Mesendoderm (in vitro differentiated cells): ENCODE results near the gene OASL.

Experiments
- DNase-seq: peaks from one replicate; pipeline ENCODE4 v3.0.0; 2013
- H2AK5ac ChIP-seq: 2 replicates; pipeline ENCODE4 v1.6.1; 2013; ENCODE audit warnings: low read length, inconsistent platforms
- H2BK120ac ChIP-seq: 2 replicates; pipeline ENCODE4 v1.6.1; 2013; ENCODE audit warnings: low read depth, mild to moderate bottlenecking, low read length, moderate library complexity, mixed read lengths
- H2BK15ac ChIP-seq: replicated peaks from 2 replicates; pipeline ENCODE4 v1.6.1; 2013; ENCODE audit warnings: low read depth, mild to moderate bottlenecking, moderate library complexity
- H2BK5ac ChIP-seq: 2 replicates; pipeline ENCODE4 v1.6.1; 2013; ENCODE audit warnings: low read length, inconsistent platforms
- H3K18ac ChIP-seq: 2 replicates; pipeline ENCODE4 v1.6.1; 2013; ENCODE audit warnings: mild to moderate bottlenecking, low read length, mixed read lengths
- H3K23ac ChIP-seq: one replicate; pipeline ENCODE4 v1.6.1; 2013; ENCODE audit warnings: low read length
- H3K27ac ChIP-seq: 2 replicates; pipeline ENCODE4 v1.5.1; 2013; ENCODE audit warnings: low read depth, mild to moderate bottlenecking, inconsistent platforms, low read length, moderate library complexity
- H3K27me3 ChIP-seq: 2 replicates; pipeline ENCODE4 v1.6.1; 2013; ENCODE audit warnings: low read length, control low read depth, mild to moderate bottlenecking, inconsistent platforms; ENCODE audit not compliant: insufficient read depth, poor library complexity
- H3K36me3 ChIP-seq: 2 replicates; pipeline ENCODE4 v1.6.1; 2013; ENCODE audit warnings: low read length, inconsistent platforms; ENCODE audit not compliant: control insufficient read depth, insufficient read depth
- H3K4ac ChIP-seq: one replicate; pipeline ENCODE4 v1.6.1; 2013; ENCODE audit warnings: low read depth, mild to moderate bottlenecking, low read length, moderate library complexity
- H3K4me1 ChIP-seq: 2 replicates; pipeline ENCODE4 v1.6.1; 2013; ENCODE audit warnings: low read depth, low read length, inconsistent platforms; ENCODE audit not compliant: control insufficient read depth
- H3K4me2 ChIP-seq: 2 replicates; pipeline ENCODE4 v1.6.1; 2013; ENCODE audit warnings: low read length
- H3K4me3 ChIP-seq: 2 replicates; pipeline ENCODE4 v1.5.1; 2013; ENCODE audit warnings: mild to moderate bottlenecking, low read length
- H3K56ac ChIP-seq: one replicate; pipeline ENCODE4 v1.6.1; 2013; ENCODE audit warnings: low read length
- H3K79me1 ChIP-seq: 2 replicates; pipeline ENCODE4 v1.6.1; 2013; ENCODE audit warnings: low read length, inconsistent platforms
- H3K79me2 ChIP-seq: 2 replicates; pipeline ENCODE4 v1.6.1; 2013; ENCODE audit warnings: mild to moderate bottlenecking, low read length; ENCODE audit not compliant: control insufficient read depth, insufficient read depth
- H3K9ac ChIP-seq: 2 replicates; pipeline ENCODE4 v1.6.1; 2013; ENCODE audit warnings: low read length, inconsistent platforms
- H4K5ac ChIP-seq: one replicate; pipeline ENCODE4 v1.6.1; 2013; ENCODE audit warnings: low read length
- H4K8ac ChIP-seq: one replicate; pipeline ENCODE4 v1.6.1; 2013; ENCODE audit warnings: low read depth, mild to moderate bottlenecking, control low read depth, low read length, moderate library complexity
- WGBS: extraction: QIAGEN DNeasy Blood & Tissue Kit; methylation state at CpG from one replicate; pipeline ENCODE4 v1.1.7; 2013; ENCODE audit warnings: low lambda C conversion rate, missing lambda C conversion rate; ENCODE audit not compliant: insufficient coverage; ENCODE audit errors: extremely low coverage; 5-methylcytosine and 5-hydroxymethylcytosine counted together

The OASL gene

DNA sequence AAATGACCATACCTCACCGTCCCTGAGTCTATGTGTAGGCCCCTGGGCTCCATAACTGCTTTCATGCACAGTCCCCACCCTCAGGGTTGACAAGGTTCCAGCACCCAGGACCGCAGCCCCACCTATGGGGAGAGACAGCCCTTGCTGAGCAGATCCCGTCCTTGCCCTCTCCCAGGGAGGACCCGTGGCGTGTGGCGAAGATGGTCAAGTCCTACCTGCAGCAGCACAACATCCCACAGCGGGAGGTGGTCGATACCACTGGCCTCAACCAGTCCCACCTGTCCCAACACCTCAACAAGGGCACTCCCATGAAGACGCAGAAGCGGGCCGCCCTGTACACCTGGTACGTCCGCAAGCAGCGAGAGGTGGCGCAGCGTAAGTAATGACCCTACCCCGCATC, 50.4 kb downstream of the OASL start:
- WGBS = no CpG with 5 or more reads among the region's 17 CpGs

DNA sequence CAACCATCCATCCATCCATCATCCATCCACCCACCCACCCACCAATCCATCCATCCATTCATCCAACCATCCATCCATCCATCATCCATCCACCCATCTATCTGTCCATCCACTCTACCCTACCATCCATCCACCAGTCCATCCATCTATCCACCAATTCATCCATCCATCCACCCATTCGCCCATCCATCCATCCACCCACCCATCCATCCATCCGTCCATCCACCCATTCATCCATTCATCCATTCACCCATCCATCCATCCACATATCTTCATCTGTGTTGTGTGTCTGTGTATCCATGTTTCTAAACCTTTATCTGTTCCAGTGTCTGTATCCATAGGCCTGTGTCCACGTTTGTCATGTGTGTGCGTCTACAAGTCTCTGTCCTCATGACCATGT, 50.8 kb downstream of the OASL start:
- Histone ChIP-seq H3K4me1 (no peaks in the 10 kb centered on the region), H3K4me2 (no peak overlapping the region), H3K56ac (no peak overlapping the region), H3K4me3 (no peak overlapping the region), H3K36me3 (no peaks in the 10 kb centered on the region), H2BK5ac (no peak overlapping the region), H3K9ac (no peak overlapping the region), H3K27me3 (no peaks in the 10 kb centered on the region), H4K5ac (no peak overlapping the region), H3K23ac (no peak overlapping the region), H3K18ac (no peak overlapping the region), H3K27ac (no peak overlapping the region), H3K79me2 (no peaks in the 10 kb centered on the region), H2BK120ac (no peak overlapping the region), H2AK5ac (no peak overlapping the region), H3K79me1 (no peaks in the 10 kb centered on the region), H4K8ac (no peak overlapping the region), H2BK15ac (no peak overlapping the region), H3K4ac (no peak overlapping the region)
- no peak for DNase-seq
- 100% methylated on average over 1 of the region's 4 CpGs for WGBS

More for the DNA sequence above, 50.4 kb downstream of the OASL start:
- Histone ChIP-seq H3K9ac (no peak overlapping the region), H2AK5ac (no peak overlapping the region), H3K27me3 (no peaks in the 10 kb centered on the region), H3K4me1 (no peaks in the 10 kb centered on the region), H3K56ac (no peak overlapping the region), H2BK120ac (no peak overlapping the region), H2BK15ac (no peak overlapping the region), H3K4ac (no peak overlapping the region), H3K23ac (no peak overlapping the region), H2BK5ac (no peak overlapping the region), H3K79me2 (no peaks in the 10 kb centered on the region), H3K27ac (no peak overlapping the region), H4K8ac (no peak overlapping the region), H3K4me3 (no peak overlapping the region), H4K5ac (no peak overlapping the region), H3K79me1 (no peaks in the 10 kb centered on the region), H3K4me2 (no peak overlapping the region), H3K18ac (no peak overlapping the region), H3K36me3 (no peaks in the 10 kb centered on the region)
- no peak for DNase-seq

DNA sequence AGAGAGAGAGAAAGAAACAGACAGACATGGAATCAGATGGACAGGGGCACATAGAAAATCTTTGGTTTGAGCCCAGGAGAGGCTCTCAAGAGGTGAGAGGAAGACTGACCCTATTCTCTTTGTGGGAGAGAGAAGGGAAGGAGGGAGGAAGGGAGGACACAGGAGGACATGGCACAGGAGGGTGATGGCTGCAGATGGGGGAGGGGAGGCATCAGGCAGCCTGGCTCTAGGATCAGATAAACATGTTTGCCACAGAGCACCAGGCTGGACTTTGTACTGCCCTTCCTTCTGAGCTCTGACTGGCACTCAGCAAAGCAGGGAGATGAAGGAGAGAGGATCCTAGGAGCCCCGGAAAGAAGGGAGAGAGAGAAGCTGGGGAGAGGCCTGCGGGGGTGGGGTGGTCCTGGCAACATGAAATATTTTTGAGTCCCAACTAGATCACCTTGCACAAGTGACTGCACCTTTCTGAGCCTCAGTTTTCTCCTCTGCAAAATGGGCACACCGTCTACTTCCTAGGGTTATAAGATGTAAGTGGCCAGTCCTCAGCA, 54.6 kb downstream of the OASL start:
- H3K79me1 ChIP-seq = no peaks in the 10 kb centered on the region
- no peak overlapping the region for H3K56ac ChIP-seq
- no peak overlapping the region for H3K23ac ChIP-seq
- H3K27ac ChIP-seq = no peak overlapping the region
- H2BK15ac ChIP-seq = no peak overlapping the region
- no peak for DNase-seq
- H4K8ac ChIP-seq = no peak overlapping the region
- H3K4ac ChIP-seq = no peak overlapping the region
- H3K4me2 ChIP-seq = no peak overlapping the region
- H2AK5ac ChIP-seq = no peak overlapping the region
- no peak overlapping the region for H4K5ac ChIP-seq
- no peak overlapping the region for H3K4me3 ChIP-seq
- no peak overlapping the region for H3K9ac ChIP-seq
- H2BK120ac ChIP-seq = no peak overlapping the region
- H3K36me3 ChIP-seq = no peaks in the 10 kb centered on the region
- no peaks in the 10 kb centered on the region for H3K27me3 ChIP-seq
- H3K18ac ChIP-seq = no peak overlapping the region
- WGBS = no CpG with 5 or more reads among the region's 3 CpGs
- no peaks in the 10 kb centered on the region for H3K79me2 ChIP-seq
- H2BK5ac ChIP-seq = no peak overlapping the region
- H3K4me1 ChIP-seq = no peaks in the 10 kb centered on the region

DNA sequence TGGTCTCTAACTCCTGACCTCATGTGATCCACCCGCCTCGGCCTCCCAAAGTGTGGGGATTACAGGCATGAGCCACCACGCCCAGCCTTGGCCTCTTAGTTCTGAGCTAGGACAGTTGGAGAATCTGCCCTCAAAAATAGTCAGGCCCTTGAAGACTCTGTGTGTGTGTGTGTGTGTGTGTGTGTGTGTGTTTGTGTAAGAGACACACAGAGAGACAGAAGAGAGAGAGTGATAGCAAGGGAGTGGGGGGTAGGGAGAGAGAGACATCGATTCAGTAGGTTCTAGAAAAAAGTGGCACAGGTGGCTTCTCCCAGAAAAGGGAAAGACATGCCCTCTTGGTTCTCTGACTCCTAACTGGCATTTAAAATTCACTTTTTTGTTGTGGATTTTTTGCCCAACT, 55.3 kb downstream of the OASL start:
- H3K56ac ChIP-seq = no peak overlapping the region
- no peaks in the 10 kb centered on the region for H3K79me1 ChIP-seq
- no peak overlapping the region for H3K4me3 ChIP-seq
- no peak overlapping the region for H3K27ac ChIP-seq
- H2BK5ac ChIP-seq = no peak overlapping the region
- H3K79me2 ChIP-seq = no peaks in the 10 kb centered on the region
- H3K23ac ChIP-seq = no peak overlapping the region
- H3K9ac ChIP-seq = no peak overlapping the region
- H3K4ac ChIP-seq = no peak overlapping the region
- no peaks in the 10 kb centered on the region for H3K36me3 ChIP-seq
- H2BK120ac ChIP-seq = no peak overlapping the region
- no peak overlapping the region for H3K18ac ChIP-seq
- no peak overlapping the region for H4K5ac ChIP-seq
- H3K4me1 ChIP-seq = no peaks in the 10 kb centered on the region
- H4K8ac ChIP-seq = no peak overlapping the region
- WGBS = no CpG with 5 or more reads among the region's 4 CpGs
- H2BK15ac ChIP-seq = no peak overlapping the region
- H3K4me2 ChIP-seq = no peak overlapping the region
- H2AK5ac ChIP-seq = no peak overlapping the region
- DNase-seq = no peak
- H3K27me3 ChIP-seq = no peaks in the 10 kb centered on the region

DNA sequence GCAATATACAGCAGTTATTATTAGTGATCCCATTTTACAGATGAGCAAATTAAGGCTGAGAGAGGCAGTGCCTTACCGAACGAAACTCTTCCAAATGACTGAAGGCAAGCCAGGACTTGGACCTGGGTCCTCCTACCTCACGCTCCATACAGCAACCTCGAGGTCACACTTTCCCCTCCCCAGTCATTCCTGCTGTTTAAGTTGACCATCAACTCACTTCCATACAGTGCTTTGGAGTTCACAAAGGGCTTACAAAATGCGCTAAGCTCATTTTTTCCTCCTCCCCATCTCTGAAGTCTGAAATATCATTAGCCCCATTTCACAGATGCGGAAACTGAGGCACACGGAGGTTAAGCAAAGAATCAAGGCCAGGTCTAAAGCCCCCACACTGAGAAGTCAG, 56.4 kb downstream of the OASL start:
- H4K8ac ChIP-seq = no peak overlapping the region
- WGBS = no CpG with 5 or more reads among the region's 7 CpGs
- no peaks in the 10 kb centered on the region for H3K36me3 ChIP-seq
- H3K79me2 ChIP-seq = no peaks in the 10 kb centered on the region
- H3K18ac ChIP-seq = no peak overlapping the region
- H3K4me1 ChIP-seq = no peaks in the 10 kb centered on the region
- no peaks in the 10 kb centered on the region for H3K27me3 ChIP-seq
- no peak overlapping the region for H4K5ac ChIP-seq
- DNase-seq = no peak
- H3K56ac ChIP-seq = no peak overlapping the region
- no peak overlapping the region for H3K4me2 ChIP-seq
- no peak overlapping the region for H2AK5ac ChIP-seq
- H3K4me3 ChIP-seq = no peak overlapping the region
- H2BK120ac ChIP-seq = no peak overlapping the region
- H3K27ac ChIP-seq = no peak overlapping the region
- no peak overlapping the region for H3K4ac ChIP-seq
- no peaks in the 10 kb centered on the region for H3K79me1 ChIP-seq
- no peak overlapping the region for H2BK15ac ChIP-seq
- no peak overlapping the region for H2BK5ac ChIP-seq
- no peak overlapping the region for H3K23ac ChIP-seq
- H3K9ac ChIP-seq = no peak overlapping the region

- H3K36me3 ChIP-seq = no peaks in the 10 kb centered on the region
- no peak overlapping the region for H3K27ac ChIP-seq
- no peak overlapping the region for H3K4me2 ChIP-seq
- H3K4me3 ChIP-seq = no peak overlapping the region
- WGBS = no CpG with 5 or more reads among the region's 6 CpGs
- no peak overlapping the region for H4K5ac ChIP-seq
- H3K79me1 ChIP-seq = no peaks in the 10 kb centered on the region
- no peak overlapping the region for H3K9ac ChIP-seq
- no peak overlapping the region for H4K8ac ChIP-seq
- H3K56ac ChIP-seq = no peak overlapping the region
- no peak overlapping the region for H2BK15ac ChIP-seq
- no peaks in the 10 kb centered on the region for H3K4me1 ChIP-seq
- no peak overlapping the region for H3K4ac ChIP-seq
- H2AK5ac ChIP-seq = no peak overlapping the region
- no peaks in the 10 kb centered on the region for H3K79me2 ChIP-seq
- no peak for DNase-seq
- H2BK120ac ChIP-seq = no peak overlapping the region
- H3K23ac ChIP-seq = no peak overlapping the region
- no peak overlapping the region for H2BK5ac ChIP-seq
- H3K18ac ChIP-seq = no peak overlapping the region
- no peaks in the 10 kb centered on the region for H3K27me3 ChIP-seq
Observed at GRCh38 chr12:120981407-120981941, 57.6 kb downstream of the OASL start.
